ENCODE results near the gene CSMD2.

GRCh38 chr1:34018285-34018684 lies 146.7 kb downstream of the CSMD2 start:
- TF ChIP-seq JUND (IDR thresholded peaks at IDR 0.05) (no peak), POLR2AphosphoS5 (IDR thresholded peaks at IDR 0.05; ENCODE audit: low read depth, low read length) (no peak), CTCF (IDR thresholded peaks at IDR 0.05 in 2 of 3, conservative IDR thresholded peaks at IDR 0.05 in 1 of 3; ENCODE audit: borderline replicate concordance in 1 of 3, insufficient read depth in 1 of 3, low read depth in 2 of 3, low read length in 2 of 3) (no peak), ATF3 (IDR thresholded peaks at IDR 0.05) (no peak), ZFX (IDR thresholded peaks at IDR 0.05) (no peak), EZH2 (IDR thresholded peaks at IDR 0.05) (no peak), REST (IDR thresholded peaks at IDR 0.05; ENCODE audit: low read depth) (no peak), EZH2phosphoT487 (IDR thresholded peaks at IDR 0.05; ENCODE audit: borderline replicate concordance) (no peak), MAX (IDR thresholded peaks at IDR 0.05) (no peak), FOSL1 (IDR thresholded peaks at IDR 0.05; ENCODE audit: low read depth) (no peak), TCF7L2 (IDR thresholded peaks at IDR 0.05; ENCODE audit: borderline replicate concordance, extremely low read depth, insufficient read depth, insufficient read length) (no peak), SIN3A (IDR thresholded peaks at IDR 0.05; ENCODE audit: low read depth) (no peak)
